Islet of Langerhans (tissue), 1 donor: ENCODE measurements around the gene TAS1R3.
"Not testable (repeated sequence)": the region's sequence is repeated elsewhere in the genome, so short reads cannot be mapped to it uniquely, and the experiment has no call there.

ENCODE experiments used
- FAIRE-seq: peaks from one replicate; lab custom pipeline; 2011; peaks lifted over from hg19 to GRCh38; lab: Jason Lieb, UNC

The TAS1R3 gene

GRCh38 chr1:1309251-1310108 lies 21.6 kb upstream of the TAS1R3 start:
- FAIRE-seq, result no peak

GRCh38 chr1:1310109-1310385 lies 21.0 kb upstream of the TAS1R3 start:
- no peak for FAIRE-seq

GRCh38 chr1:1310476-1311053 lies 20.5 kb upstream of the TAS1R3 start:
- FAIRE-seq, result no peak

- FAIRE-seq, result no peak
Observed at GRCh38 chr1:1311107-1312104, 19.7 kb upstream of the TAS1R3 start.

GRCh38 chr1:1312450-1313314 lies 18.4 kb upstream of the TAS1R3 start:
- FAIRE-seq, result no peak

GRCh38 chr1:1313500-1314236 lies 17.4 kb upstream of the TAS1R3 start:
- no peak for FAIRE-seq

- no peak for FAIRE-seq
Observed at GRCh38 chr1:1314237-1314586, 16.9 kb upstream of the TAS1R3 start.

GRCh38 chr1:1314678-1315335 lies 16.3 kb upstream of the TAS1R3 start:
- no peak for FAIRE-seq

- FAIRE-seq, result no peak
Observed at GRCh38 chr1:1315435-1315954, 15.6 kb upstream of the TAS1R3 start.

- not testable (repeated sequence) for FAIRE-seq
Observed at GRCh38 chr1:1316199-1316598, 14.9 kb upstream of the TAS1R3 start.

- FAIRE-seq, result no peak
Observed at GRCh38 chr1:1317420-1317819, 13.7 kb upstream of the TAS1R3 start.

GRCh38 chr1:1318131-1318652 lies 12.9 kb upstream of the TAS1R3 start:
- FAIRE-seq, result peak; percentile 92

GRCh38 chr1:1318777-1319645 lies 12.1 kb upstream of the TAS1R3 start:
- FAIRE-seq, result no peak

- FAIRE-seq, result no peak
Observed at GRCh38 chr1:1319646-1319941, 11.5 kb upstream of the TAS1R3 start.

GRCh38 chr1:1320666-1321448 lies 10.2 kb upstream of the TAS1R3 start:
- no peak for FAIRE-seq

GRCh38 chr1:1321477-1321876 lies 9.6 kb upstream of the TAS1R3 start:
- FAIRE-seq, result no peak

GRCh38 chr1:1322418-1322817 lies 8.7 kb upstream of the TAS1R3 start:
- no peak for FAIRE-seq

GRCh38 chr1:1322952-1323351 lies 8.1 kb upstream of the TAS1R3 start:
- FAIRE-seq, result no peak

- FAIRE-seq, result no peak
Observed at GRCh38 chr1:1324084-1324523, 7.0 kb upstream of the TAS1R3 start.
